Measurements from ENCODE around the gene CTAG2. TPM values are rescaled to one million over a fixed set of nuclear protein-coding genes. Genes with fewer than 3 reads are reported as not detected.
"Not testable (repeated sequence)": the region's sequence is repeated elsewhere in the genome, so short reads cannot be mapped to it uniquely, and the experiment has no call there.

CTAG2 gene
- total and polyA plus RNA-seq, 8 donors: 2.9 TPM; not detected in 7

GRCh38 chrX:154693394-154693793, 40.0 kb upstream of the CTAG2 start:
- peaks cover 0 to 6% (median 0%) of the 10 kb centered on the region in 4 donors for H3K9me3 ChIP-seq
- TF ChIP-seq POLR2AphosphoS5 (IDR thresholded peaks at IDR 0.05): no peak
- TF ChIP-seq CTCF (IDR thresholded peaks at IDR 0.05): no peak
- no peak for TF ChIP-seq POLR2A (IDR thresholded peaks at IDR 0.05)
- TF ChIP-seq EP300 (IDR thresholded peaks at IDR 0.05): no peak
- H3K4me1 ChIP-seq: no peaks in the 10 kb centered on the region
- no peak overlapping the region for H3K4me3 ChIP-seq
- WGBS, 5 donors: 84 to 96% (median 91%) methylated on average over 3 of the region's 3 CpGs
- DNase-seq: no peak
- intact Hi-C loops (cut with DNase I; ENCODE audit: low total_unique reads): no loop called here
- H3K27ac ChIP-seq: no peak overlapping the region
- no peaks in the 10 kb centered on the region for H3K27me3 ChIP-seq
- H3K36me3 ChIP-seq: peaks cover 0 to 18% (median under 1%) of the 10 kb centered on the region in 4 donors

- H3K27me3 ChIP-seq; DNase-seq; H3K4me3 ChIP-seq; H3K27ac ChIP-seq; H3K4me1 ChIP-seq; intact Hi-C loops (cut with DNase I; ENCODE audit: low total_unique reads); H3K36me3 ChIP-seq: not testable (repeated sequence)
- peaks cover 0 to 20% (median 0%) of the 10 kb centered on the region in 4 donors for H3K9me3 ChIP-seq
- WGBS, 5 donors: 83 to 90% (median 86%) methylated on average over 2 of the region's 2 CpGs
Measured at GRCh38 chrX:154690438-154690837, 37.1 kb upstream of the CTAG2 start.

DNA sequence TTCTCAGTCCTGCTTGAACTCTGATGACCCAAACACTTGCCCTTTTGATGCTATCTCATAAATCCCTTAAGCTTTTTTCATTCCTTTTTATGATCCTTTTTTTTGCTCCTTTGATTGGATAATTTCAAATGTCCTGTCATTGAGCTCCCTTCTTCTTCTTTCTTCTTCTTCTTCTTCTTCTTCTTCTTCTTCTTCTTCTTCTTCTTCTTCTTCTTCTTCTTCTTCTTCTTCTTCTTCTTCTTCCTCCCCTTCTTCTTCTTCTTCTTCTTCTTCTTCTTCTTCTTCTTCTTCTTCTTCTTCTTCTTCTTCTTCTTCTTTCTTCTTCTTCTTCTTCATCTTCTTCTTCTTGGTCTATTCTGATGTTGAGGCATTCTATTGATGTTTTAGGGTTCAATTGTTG, 18.7 kb upstream of the CTAG2 start:
- H3K4me1 ChIP-seq; DNase-seq; H3K36me3 ChIP-seq; H3K4me3 ChIP-seq; intact Hi-C loops (cut with DNase I; ENCODE audit: low total_unique reads); H3K27ac ChIP-seq; H3K27me3 ChIP-seq: not testable (repeated sequence)
- H3K9me3 ChIP-seq: peaks cover 0 to 37% (median 19%) of the 10 kb centered on the region in 4 donors

DNA sequence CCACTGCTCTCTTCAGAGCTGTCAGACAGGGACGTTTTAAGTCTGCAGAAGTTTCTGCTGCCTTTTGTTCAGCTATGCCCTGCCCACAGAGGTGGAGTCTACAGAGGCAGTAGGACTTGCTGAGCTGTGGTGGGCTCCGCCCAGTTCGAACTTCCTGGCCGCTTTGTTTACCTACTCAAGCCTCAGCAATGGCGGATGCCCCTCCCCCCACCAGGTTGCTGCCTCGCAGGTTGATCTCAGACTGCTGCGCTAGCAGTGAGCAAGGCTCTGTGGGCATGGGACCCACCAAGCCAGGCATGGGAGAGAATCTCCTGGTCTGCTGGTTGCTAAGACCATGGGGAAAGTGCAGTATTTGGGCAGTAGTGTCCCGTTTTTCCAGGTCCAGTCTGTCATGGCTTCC, 17.5 kb upstream of the CTAG2 start:
- H3K4me3 ChIP-seq; H3K4me1 ChIP-seq; H3K27ac ChIP-seq; intact Hi-C loops (cut with DNase I; ENCODE audit: low total_unique reads); DNase-seq; H3K36me3 ChIP-seq; H3K27me3 ChIP-seq: not testable (repeated sequence)
- 51 to 83% (median 70%) methylated on average over 7 to 8 of the region's 8 CpGs for WGBS, 5 donors
- peaks cover 0 to 37% (median 19%) of the 10 kb centered on the region in 4 donors for H3K9me3 ChIP-seq

DNA sequence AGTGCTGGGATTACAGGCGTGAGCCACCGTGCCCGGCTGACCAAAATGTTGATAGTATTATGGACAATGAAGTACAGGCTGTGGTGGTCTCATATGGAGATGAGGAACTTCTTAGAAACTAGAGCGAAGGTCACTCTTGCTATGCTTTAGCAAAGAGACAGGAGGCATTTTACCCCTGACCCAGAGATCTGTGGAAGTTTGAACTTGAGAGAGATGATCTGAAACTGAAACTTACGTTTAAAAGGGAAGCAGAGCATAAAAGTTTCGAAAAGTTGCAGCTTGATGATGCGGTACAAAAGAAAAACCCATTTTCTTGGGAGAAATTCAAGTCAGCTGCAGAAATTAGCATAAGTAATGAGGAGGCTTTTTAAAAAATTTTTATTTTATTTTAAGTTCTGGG, 8.5 kb upstream of the CTAG2 start:
- H3K27ac ChIP-seq: no peak overlapping the region
- intact Hi-C loops (cut with DNase I; ENCODE audit: low total_unique reads): no loop called here
- TF ChIP-seq CTCF (IDR thresholded peaks at IDR 0.05): no peak
- TF ChIP-seq EP300 (IDR thresholded peaks at IDR 0.05): no peak
- TF ChIP-seq POLR2A (IDR thresholded peaks at IDR 0.05): no peak
- no peak for TF ChIP-seq POLR2AphosphoS5 (IDR thresholded peaks at IDR 0.05)

DNA sequence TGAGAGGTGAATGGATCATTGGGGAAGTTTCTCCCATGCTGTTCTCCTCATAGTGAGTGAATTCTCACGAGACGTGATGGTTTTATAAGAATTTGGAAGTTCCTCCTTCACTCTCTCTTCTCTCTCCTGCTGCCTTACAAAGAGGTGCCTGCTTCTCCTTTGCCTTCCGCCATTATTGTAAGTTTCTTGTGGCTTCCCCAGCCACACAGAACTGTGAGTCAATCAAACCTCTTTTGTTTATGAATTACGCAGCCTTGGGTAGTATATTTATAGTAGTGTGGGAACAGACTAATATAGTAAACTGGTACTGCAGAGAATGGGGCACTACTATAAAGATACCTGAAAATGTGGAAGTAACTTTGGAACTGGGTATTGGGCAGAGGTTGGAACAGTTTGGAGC, 7.8 kb upstream of the CTAG2 start:
- Histone ChIP-seq H3K27me3 (peaks cover 0 to 3% (median 0%) of the 10 kb centered on the region in 3 donors), H3K9me3 (peaks cover 0 to 25% (median 7%) of the 10 kb centered on the region in 4 donors), H3K4me1 (no peaks in the 10 kb centered on the region), H3K27ac (no peak overlapping the region), H3K4me3 (no peak overlapping the region), H3K36me3 (no peaks in the 10 kb centered on the region)
- TF ChIP-seq POLR2AphosphoS5 (IDR thresholded peaks at IDR 0.05): no peak
- TF ChIP-seq EP300 (IDR thresholded peaks at IDR 0.05): no peak
- no peak for TF ChIP-seq CTCF (IDR thresholded peaks at IDR 0.05)
- TF ChIP-seq POLR2A (IDR thresholded peaks at IDR 0.05): no peak
- 75 to 84% (median 77%) methylated on average over 2 to 4 of the region's 4 CpGs for WGBS, 5 donors
- DNase-seq: no peak
- intact Hi-C loops (cut with DNase I; ENCODE audit: low total_unique reads): no loop called here

More for the DNA sequence above, 8.5 kb upstream of the CTAG2 start:
- Histone ChIP-seq H3K36me3 (no peaks in the 10 kb centered on the region), H3K9me3 (peaks cover 0 to 25% (median 7%) of the 10 kb centered on the region in 4 donors), H3K4me1 (no peaks in the 10 kb centered on the region), H3K27me3 (peaks cover 0 to 3% (median 0%) of the 10 kb centered on the region in 3 donors), H3K4me3 (no peak overlapping the region)
- DNase-seq: no peak
- WGBS, 5 donors: 79 to 88% (median 85%) methylated on average over 7 of the region's 7 CpGs

Data from stomach (tissue), 9 donors.